ENCODE data around the gene LRFN2. TPM values are rescaled to one million over a fixed set of nuclear protein-coding genes. Genes with fewer than 3 reads are reported as not detected.

Gene LRFN2
- total RNA-seq, 8 experiments from 2014 or later, result 0.10 to 5.1 (median 4.2) TPM; not detected in 1

- peak in 1 of 8 experiments; percentile 46 for ATAC-seq (replicated peaks in 6 of 8)
- no peak overlapping the region for H3K27ac ChIP-seq
- 71 to 100% (median 86%) methylated on average over 1 to 6 of the region's 6 CpGs; no CpG with 5 or more reads in 3 of the 10 experiments for WGBS, 10 experiments
- H3K4me3 ChIP-seq, result no peak overlapping the region
- in situ Hi-C loops (cut with MboI; ENCODE audit: low pct_unique_long_range_greater_than_20kb in 2 of 9, low sequenced_read_pairs in 9 of 9, unreplicated experiment in 9 of 9), result no loop called here
- H3K4me1 ChIP-seq (replicated peaks in 1 of 2), result peaks cover 3% of the 10 kb centered on the region in 2 donors
Measured at GRCh38 chr6:40358473-40359460, 228.4 kb downstream of the LRFN2 start.

- peak in 1 of 8 experiments; percentile 41 for ATAC-seq (replicated peaks in 6 of 8)
- peaks cover 13 to 14% of the 10 kb centered on the region in 2 donors for H3K4me1 ChIP-seq (replicated peaks in 1 of 2)
- H3K27ac ChIP-seq, result no peak overlapping the region
- in situ Hi-C loops (cut with MboI; ENCODE audit: low pct_unique_long_range_greater_than_20kb in 2 of 9, low sequenced_read_pairs in 9 of 9, unreplicated experiment in 9 of 9), result no loop called here
- WGBS, 10 experiments, result 0 to 60% (median 43%) methylated on average over 1 to 2 of the region's 2 CpGs; no CpG with 5 or more reads in 3 of the 10 experiments
- H3K4me3 ChIP-seq, result no peak overlapping the region
Measured at GRCh38 chr6:40356242-40356910, 230.8 kb downstream of the LRFN2 start.

GRCh38 chr6:40355532-40355931, 231.6 kb downstream of the LRFN2 start:
- no peak overlapping the region for H3K4me3 ChIP-seq
- in situ Hi-C loops (cut with MboI; ENCODE audit: low pct_unique_long_range_greater_than_20kb in 2 of 9, low sequenced_read_pairs in 9 of 9, unreplicated experiment in 9 of 9), result no loop called here
- peaks cover 13 to 14% of the 10 kb centered on the region in 2 donors for H3K4me1 ChIP-seq (replicated peaks in 1 of 2)
- no peak overlapping the region for H3K27ac ChIP-seq
- no peak for ATAC-seq (replicated peaks in 6 of 8)
- 50 to 100% methylated on average over 1 to 2 of the region's 2 CpGs; no CpG with 5 or more reads in 8 of the 10 experiments for WGBS, 10 experiments

- Histone ChIP-seq H3K4me3 (no peak overlapping the region), H3K27ac (no peak overlapping the region), H3K4me1 (replicated peaks in 1 of 2) (peaks cover 13 to 15% of the 10 kb centered on the region in 2 donors)
- 43 to 100% (median 57%) methylated on average over 1 of the region's 1 CpG; no CpG with 5 or more reads in 7 of the 10 experiments for WGBS, 10 experiments
- in situ Hi-C loops (cut with MboI; ENCODE audit: low pct_unique_long_range_greater_than_20kb in 2 of 9, low sequenced_read_pairs in 9 of 9, unreplicated experiment in 9 of 9), result no loop called here
- ATAC-seq (replicated peaks in 6 of 8), result no peak
Measured at GRCh38 chr6:40355066-40355465, 232.1 kb downstream of the LRFN2 start.

- Histone ChIP-seq H3K4me3 (no peak overlapping the region), H3K27ac (no peak overlapping the region), H3K4me1 (replicated peaks in 1 of 2) (peaks cover 24 to 25% of the 10 kb centered on the region in 2 donors)
- peak in 4 of 8 experiments; percentile 18 to 49 (median 36) for ATAC-seq (replicated peaks in 6 of 8)
- in situ Hi-C loops (cut with MboI; ENCODE audit: low pct_unique_long_range_greater_than_20kb in 2 of 9, low sequenced_read_pairs in 9 of 9, unreplicated experiment in 9 of 9), result no loop called here
Measured at GRCh38 chr6:40353967-40354452, 233.2 kb downstream of the LRFN2 start.

- in situ Hi-C loops (cut with MboI; ENCODE audit: low pct_unique_long_range_greater_than_20kb in 2 of 9, low sequenced_read_pairs in 9 of 9, unreplicated experiment in 9 of 9), result no loop called here
- peaks cover 30 to 32% of the 10 kb centered on the region in 2 donors for H3K4me1 ChIP-seq (replicated peaks in 1 of 2)
- peak overlapping the region in 1 of 2 donors; percentile 23 for H3K27ac ChIP-seq
- ATAC-seq (replicated peaks in 6 of 8), result peak in 5 of 8 experiments; percentile 15 to 26 (median 18)
- 35 to 93% (median 62%) methylated on average over 1 to 4 of the region's 6 CpGs; no CpG with 5 or more reads in 3 of the 10 experiments for WGBS, 10 experiments
- no peak overlapping the region for H3K4me3 ChIP-seq
Measured at GRCh38 chr6:40353197-40353966, 233.8 kb downstream of the LRFN2 start.

- Histone ChIP-seq H3K27ac (no peak overlapping the region), H3K4me3 (no peak overlapping the region), H3K4me1 (replicated peaks in 1 of 2) (peaks cover 38 to 39% of the 10 kb centered on the region in 2 donors)
- WGBS, 10 experiments, result 37 to 100% (median 78%) methylated on average over 1 to 5 of the region's 6 CpGs; no CpG with 5 or more reads in 2 of the 10 experiments
- in situ Hi-C loops (cut with MboI; ENCODE audit: low pct_unique_long_range_greater_than_20kb in 2 of 9, low sequenced_read_pairs in 9 of 9, unreplicated experiment in 9 of 9), result no loop called here
- ATAC-seq (replicated peaks in 6 of 8), result no peak
Measured at GRCh38 chr6:40352527-40353170, 234.5 kb downstream of the LRFN2 start.

- no peak for ATAC-seq (replicated peaks in 6 of 8)
- in situ Hi-C loops (cut with MboI; ENCODE audit: low pct_unique_long_range_greater_than_20kb in 2 of 9, low sequenced_read_pairs in 9 of 9, unreplicated experiment in 9 of 9), result no loop called here
- H3K4me3 ChIP-seq, result no peak overlapping the region
- H3K27ac ChIP-seq, result no peak overlapping the region
- peaks cover 44 to 45% of the 10 kb centered on the region in 2 donors for H3K4me1 ChIP-seq (replicated peaks in 1 of 2)
- 20 to 100% (median 73%) methylated on average over 1 of the region's 1 CpG; no CpG with 5 or more reads in 6 of the 10 experiments for WGBS, 10 experiments
Measured at GRCh38 chr6:40352006-40352405, 235.2 kb downstream of the LRFN2 start.

GRCh38 chr6:40350747-40351217, 236.4 kb downstream of the LRFN2 start:
- Histone ChIP-seq H3K4me1 (replicated peaks in 1 of 2) (peaks cover 44 to 47% of the 10 kb centered on the region in 2 donors), H3K4me3 (no peak overlapping the region), H3K27ac (no peak overlapping the region)
- in situ Hi-C loops (cut with MboI; ENCODE audit: low pct_unique_long_range_greater_than_20kb in 2 of 9, low sequenced_read_pairs in 9 of 9, unreplicated experiment in 9 of 9), result no loop called here
- 100% methylated on average over 1 to 3 of the region's 3 CpGs; no CpG with 5 or more reads in 8 of the 10 experiments for WGBS, 10 experiments
- ATAC-seq (replicated peaks in 6 of 8), result no peak

- Histone ChIP-seq H3K4me1 (replicated peaks in 1 of 2) (peaks cover 49 to 53% of the 10 kb centered on the region in 2 donors), H3K4me3 (no peak overlapping the region), H3K27ac (peak overlapping the region; percentile 57 to 64)
- in situ Hi-C loops (cut with MboI; ENCODE audit: low pct_unique_long_range_greater_than_20kb in 2 of 9, low sequenced_read_pairs in 9 of 9, unreplicated experiment in 9 of 9), result no loop called here
- WGBS, 10 experiments, result 40 to 93% (median 73%) methylated on average over 1 to 3 of the region's 11 CpGs; no CpG with 5 or more reads in 4 of the 10 experiments
- peak; percentile 16 to 87 (median 45) for ATAC-seq (replicated peaks in 6 of 8)
Measured at GRCh38 chr6:40349901-40350746, 237.0 kb downstream of the LRFN2 start.
